GM18520 (cell line): Measurements from ENCODE around the gene PPP1R1C.

Experiments
- ATAC-seq: cut with Tn5 transposase; IDR thresholded peaks from one replicate; pipeline ENCODE4 v1.9.1; 2021; ENCODE audit not compliant: unreplicated experiment

PPP1R1C gene

DNA sequence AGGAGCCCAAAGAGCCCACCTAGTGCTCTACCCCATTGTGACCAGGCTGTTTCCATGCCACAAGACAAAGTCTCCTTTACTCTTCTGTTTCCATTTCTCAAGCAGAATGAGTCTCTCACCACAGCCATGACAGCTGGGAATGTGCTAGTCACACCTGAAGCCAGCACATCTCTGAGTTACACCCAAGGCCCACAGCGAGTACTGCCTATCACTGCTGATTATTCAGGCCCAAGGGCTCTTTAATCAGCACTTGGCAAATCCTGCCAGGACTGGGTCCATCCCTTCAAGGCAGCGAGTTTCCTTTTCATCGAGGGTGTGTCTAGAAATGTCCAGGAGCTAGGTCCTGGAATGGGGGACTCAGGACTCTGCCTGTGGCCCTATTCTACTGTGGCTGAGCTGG, 14.6 kb upstream of the PPP1R1C start:
- no peak for ATAC-seq

DNA sequence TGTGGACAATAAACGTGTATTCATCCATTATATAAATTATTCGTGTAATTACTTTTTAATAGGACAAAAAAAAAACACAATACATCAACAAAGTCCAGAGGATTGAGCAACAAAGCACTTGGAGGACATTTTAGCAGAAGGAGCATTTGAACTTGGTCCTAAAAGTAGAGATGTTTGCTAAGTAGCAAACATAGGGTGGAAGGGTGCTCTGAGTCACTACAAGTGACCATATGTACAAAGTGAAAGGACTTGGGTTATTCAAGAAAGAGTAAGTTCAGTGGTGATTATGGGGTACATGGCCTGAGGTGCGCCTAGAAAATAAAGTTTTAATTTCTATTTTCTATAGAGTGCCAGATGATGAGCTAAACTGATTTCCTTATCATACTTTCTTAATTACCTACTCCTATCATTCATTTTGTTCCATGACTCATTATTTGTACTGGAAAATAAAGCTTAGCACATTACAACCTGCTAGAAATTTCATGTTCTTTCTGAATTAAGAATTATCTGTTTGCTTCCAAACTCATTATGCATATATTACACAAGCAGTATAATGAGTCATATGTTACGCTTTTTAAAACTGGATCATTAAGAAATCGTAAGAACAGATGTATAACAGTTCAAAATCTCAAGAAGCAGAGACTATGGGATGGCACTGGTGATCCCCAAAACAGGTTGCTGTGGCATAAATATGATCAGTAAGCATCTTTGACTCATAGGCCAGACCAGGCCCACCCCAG, 13.1 kb upstream of the PPP1R1C start:
- ATAC-seq = no peak

DNA sequence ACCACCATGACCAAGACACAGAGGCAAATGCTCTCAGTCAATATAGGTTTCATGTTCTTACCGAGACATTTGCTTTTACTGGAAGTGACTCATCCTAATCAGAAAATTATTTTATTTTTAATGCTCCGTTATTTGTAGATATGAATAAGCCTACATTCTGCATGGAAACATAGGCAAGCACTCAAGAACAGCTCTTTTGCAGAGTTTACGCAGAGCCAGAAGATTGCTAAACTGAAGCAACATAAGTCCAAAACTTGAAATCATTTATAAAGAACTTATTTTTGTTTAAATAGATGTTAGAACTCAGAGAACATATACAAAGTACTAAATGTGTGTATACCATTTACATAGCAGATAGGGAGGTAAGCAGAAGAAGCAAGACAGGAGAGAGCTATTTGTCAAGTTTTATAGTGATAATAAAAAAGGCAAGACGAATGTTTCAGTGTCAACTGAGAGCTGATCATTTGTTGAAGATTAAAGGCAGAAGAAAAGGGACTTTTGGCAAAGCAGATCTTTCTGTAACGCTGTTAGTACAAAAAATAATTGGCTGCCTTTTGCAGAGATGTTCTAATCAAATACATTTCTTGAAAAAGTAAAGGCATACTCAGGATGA, 12.4 kb upstream of the PPP1R1C start:
- ATAC-seq = no peak

DNA sequence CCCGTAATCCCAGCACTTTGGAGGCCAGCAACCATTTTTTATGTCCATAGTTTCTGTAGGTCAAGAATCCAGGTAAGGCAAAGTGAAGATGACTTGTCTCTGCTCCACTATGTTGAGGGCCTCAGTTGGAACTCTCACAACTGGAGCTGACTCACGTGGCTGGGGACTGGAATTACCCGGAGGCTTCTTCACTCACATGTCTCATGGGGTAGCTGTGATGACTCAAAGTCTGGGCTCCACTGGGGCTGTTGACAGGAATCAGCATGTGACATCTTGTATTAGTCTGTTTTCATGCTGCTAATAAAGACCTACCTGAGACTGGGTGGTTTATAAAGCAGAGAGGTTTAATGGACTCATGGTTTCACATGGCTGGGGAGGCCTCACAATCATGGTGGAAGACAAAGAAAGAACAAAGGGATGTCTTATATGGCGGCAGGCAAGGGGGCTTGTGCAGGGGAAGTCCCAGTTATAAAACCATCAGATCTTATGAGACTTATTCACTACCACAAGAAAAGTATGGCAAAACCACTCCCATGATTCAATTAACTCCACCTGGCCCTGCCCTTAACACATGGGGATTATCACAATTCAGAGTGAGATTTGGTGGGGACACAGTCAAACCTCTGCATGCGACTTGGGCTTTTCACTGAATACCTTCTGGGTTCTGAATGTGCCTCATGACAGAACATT, 7.8 kb upstream of the PPP1R1C start:
- peak; percentile 63 for ATAC-seq

DNA sequence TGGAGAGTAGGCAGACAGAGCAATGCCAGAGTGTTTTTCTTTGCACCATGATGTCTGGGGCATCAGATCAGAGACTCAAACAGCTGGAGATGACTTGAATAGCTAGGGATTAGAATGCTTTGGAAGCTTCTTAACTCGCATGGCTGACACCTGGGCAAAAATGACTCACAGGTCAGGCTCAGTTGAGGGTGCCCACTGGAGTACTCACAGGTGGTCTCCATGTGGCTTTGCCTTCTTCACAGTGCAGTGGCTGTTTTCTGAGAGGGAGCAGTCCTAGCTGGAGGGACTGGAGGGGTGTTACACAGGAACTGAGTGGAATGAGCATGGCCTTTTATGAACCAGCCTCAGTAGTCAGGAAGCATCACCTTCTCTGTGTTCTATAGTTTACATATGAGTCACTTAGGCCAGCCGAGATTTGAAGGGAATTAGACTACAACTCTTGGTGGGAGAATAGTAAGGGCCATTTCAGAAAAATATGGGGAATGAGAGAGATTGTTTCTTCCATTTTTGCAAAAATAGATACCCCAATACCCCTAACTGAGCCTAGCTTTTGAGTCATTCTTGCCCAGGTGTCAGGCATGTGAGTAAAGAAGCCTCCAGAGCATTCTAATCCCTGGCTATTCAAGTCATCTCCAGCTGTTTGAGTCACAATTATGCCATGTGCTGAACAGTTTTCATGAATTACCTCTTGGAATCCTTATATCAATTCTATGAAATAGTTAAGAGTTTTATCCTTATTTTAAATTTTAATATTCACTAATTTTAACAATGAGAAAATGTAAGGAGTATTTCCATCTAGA, 7.1 kb upstream of the PPP1R1C start:
- peak; percentile 17 for ATAC-seq

DNA sequence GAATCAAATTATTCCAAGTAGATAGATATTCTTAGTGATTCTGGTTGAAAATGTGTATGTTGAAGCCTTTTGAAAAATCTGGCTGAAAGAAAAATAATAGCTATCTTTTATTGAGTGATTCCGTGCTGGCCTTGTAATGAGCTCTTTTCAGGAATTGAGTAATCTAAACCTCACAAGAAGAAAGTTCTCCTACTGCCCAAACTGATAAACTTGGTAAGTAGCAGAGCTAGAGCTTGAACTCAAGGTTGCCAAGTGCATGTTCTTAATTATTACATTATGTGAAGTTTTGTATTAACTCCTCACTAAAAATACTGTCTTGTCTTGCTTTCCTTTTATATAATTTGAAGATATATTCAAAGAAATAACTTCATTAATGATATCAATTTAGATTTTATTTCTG, 1.6 kb upstream of the PPP1R1C start:
- no peak for ATAC-seq

DNA sequence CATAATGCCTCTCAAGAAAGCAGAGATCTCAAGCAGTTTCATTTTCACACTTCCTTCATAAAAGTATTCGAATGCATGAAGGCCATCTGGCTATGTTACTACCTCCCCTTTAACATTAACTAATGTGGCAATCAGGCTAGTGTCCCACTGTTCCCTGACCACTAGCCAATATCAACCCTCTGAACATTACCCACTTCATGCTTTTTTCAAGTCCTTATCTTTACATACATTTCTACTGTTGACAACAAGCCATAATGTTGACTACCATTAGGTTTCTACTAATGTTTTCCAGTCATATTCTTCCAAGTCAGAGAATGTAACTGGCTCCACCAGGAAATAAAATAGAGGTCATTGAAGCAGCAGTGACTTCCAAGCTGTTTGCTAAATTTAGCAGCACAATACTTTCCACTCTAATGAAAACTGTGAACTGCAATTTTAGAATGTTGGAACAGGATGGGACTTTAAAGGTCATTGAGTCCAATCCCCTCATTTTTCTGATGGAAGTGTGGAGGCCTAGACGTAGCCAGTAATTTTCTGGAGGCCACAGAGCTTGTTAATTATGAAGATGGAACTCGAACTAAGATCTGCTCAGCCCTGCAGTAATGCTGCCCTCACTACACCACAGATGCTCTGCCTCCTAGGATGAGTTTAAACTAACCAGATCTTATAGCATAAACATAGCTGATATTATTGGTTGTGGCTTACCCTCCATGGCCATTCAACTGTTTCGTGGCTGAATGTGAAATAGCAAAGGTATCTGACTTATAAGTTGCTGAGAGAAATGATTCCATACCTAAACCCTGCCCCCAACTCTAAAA, 630 bp upstream of the PPP1R1C start:
- no peak for ATAC-seq

DNA sequence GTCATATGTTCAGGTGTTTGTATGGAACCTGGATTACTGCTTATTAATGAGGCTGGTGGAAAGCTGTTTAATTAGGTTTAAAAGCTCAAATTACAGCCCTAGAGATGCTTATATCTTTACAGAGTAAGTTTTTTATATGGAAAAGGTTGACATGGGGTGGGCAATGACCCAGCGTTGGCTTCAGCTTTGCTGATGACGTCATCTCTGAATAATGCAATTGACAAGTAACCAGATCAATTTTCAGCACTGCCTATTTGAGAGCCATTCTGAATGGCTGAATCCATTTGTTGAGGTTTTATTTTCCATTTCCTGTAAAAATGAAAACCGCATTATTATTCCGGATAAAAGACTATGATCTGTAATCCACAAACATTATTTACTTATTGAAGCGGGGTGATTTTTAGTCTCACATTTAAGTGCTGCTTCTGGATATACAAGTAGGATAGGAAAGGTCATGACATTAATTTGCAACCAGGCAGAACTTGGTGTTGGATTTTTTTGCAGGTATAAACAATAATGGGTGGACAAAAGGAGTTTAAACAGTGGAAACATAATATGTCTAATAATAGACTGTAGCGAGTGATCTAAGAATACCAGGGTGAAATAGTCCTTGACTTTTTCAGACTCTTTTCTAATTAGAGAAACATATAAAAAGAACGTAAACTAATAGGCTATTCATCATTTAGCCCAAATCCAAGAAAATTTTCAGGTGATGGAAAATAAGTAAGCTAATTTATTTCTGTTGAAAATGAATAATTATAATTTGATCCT, 2.7 kb downstream of the PPP1R1C start:
- ATAC-seq = no peak

DNA sequence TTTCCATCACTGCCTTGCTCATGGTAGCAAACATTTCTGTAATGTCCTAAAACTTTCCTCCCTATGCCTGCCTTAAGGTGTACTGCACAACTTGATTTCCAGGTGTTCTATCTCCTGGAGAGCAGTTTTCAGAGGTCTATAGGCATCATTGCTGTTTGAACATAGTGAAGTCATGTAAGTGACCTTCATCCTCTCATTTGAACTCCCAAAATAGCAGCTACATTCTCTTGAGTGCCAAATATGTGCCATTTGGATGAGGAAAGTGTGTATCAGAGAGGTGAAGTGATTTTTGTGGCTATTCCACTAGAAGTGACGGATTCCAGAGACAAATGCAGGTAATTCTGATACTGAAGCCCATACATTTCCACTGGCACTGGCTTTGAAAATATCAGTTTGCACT, 3.4 kb downstream of the PPP1R1C start:
- ATAC-seq = no peak

DNA sequence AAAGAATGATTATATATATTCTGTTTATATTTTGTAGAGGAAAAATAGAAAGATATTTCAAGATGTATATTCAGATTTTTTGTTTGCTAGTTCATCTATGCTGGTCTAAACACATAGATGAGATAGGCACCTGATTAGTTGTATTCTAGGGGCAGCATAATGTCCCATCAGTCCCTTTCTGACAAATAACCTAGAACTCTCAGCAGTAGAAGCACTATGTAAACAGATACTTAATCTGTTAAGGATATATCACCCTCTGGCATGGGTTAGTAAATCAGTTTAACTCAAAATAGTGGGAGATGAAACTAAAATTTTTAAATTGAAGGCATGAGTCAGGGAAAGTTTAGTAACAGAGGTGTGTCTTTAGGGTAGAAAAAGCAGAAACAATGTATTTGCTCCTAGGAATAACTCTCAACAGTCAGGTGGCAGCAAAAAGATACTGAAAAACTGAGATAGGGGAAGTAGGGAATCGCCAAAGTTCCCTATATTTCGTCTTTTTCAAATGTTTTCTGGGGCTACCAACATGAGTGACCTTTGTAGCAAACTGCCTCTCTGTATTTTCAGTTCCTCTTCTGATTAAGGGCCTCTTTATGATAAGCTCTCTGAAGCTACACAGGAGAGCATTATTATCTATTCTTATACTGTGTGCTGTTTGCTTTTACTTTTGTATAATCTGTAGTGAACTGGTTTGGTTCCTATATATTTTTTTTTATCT, 5.7 kb downstream of the PPP1R1C start:
- peak; percentile 92 for ATAC-seq

DNA sequence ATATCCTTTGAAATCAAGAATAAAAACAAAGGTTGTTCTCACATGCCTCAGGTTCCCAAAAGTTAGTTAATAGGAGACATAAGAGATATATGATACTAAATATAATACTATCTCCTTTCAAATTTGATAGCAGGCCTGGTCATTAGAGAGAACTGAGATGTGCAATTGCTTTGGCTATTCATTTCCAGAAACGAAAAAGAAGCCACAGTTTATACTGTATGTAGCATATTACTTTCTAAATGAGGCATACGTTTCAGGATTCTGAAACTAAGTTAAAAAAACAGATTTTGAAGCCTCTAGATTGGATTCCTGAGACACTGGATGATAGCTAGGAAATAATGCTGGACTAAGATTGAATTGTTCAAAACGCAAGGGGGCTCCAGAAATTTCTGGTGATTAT, 7.1 kb downstream of the PPP1R1C start:
- peak; percentile 67 for ATAC-seq

DNA sequence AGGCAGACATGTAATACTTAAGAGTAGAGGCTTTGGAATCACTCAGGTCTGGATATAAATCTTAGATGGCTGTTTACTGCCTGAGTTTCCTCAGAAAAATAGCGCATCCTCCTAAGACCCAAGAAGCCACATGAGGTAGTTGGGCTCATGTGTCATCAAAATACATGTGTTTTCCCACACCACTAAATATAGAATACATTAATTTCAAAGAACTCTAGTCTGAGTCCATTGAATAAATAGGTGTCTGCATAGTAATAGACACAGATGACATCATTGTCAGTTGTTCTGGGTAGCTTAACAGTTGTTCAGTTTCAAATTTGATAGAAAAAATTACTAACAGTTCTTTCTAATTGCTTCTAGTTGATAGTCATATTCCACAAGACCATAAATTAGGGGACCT, 9.6 kb downstream of the PPP1R1C start:
- ATAC-seq = no peak

DNA sequence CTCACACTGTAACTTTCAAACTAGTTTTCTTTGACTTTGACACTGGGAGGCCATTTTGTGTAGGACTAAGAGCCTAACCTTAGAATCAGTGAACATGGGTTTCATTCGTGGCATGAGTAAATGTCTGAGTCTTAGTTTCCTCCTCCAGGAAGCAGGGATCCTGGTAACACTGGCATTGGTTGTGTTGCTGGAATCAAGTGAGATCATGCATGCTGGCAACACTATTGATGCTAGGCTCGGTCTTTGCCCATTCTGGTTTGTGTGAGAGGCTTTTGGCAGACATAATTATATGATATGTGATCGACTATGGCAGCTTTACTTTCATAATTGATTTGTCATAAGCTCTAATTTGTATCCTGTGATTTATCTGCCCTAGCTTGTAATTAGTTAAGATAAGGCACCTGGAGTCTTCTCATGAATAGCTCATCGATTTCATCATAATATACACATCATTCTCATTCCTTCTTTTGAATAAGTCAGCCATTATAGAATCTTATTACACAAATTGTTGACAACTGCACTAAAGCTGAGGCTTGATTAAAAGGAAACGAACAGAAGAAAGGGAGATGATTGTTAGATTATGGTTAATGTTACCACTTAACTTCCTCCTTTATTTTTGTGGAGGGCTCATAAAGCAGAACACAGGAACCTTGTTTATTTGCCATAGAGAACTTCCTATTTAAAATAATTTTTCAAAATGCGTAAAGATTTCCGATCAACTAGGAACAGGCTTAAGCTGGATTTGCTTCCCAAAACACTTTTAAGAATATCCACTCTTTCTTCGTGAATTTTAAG, 12.6 kb downstream of the PPP1R1C start:
- ATAC-seq = no peak

DNA sequence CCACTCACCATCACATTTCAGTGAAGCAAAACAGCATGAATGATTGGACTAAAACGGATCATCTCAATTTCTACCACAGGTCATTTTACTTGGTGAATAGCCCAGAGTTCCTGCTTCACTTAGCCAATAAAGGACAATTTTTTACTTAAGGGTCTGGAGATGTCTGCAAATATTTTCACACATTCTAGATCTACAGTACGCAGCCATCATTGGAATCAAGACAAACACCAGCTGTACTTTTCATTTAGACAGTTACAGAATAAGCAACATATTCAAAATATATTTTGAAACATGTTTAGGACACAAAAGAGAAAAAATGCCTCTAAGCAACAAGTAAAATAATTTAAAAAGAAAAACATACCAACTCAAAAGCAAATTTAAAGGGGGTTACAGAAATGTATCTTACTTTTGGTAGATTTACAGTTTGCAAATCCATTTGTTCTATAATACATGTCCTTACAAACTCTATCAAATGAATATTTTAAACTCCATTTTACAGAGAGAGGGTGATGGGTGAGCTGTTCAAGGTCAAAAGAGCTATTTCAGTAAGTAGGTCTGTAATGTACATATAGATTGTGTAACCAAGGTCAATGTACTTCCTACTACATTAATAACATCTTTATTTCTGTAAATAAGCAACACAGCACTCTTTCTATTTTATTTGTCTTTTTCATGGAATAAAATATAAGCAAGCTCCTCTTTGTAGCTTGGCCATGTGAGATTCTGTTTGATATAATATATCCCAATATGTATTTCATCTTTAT, 13.4 kb downstream of the PPP1R1C start:
- ATAC-seq = no peak

DNA sequence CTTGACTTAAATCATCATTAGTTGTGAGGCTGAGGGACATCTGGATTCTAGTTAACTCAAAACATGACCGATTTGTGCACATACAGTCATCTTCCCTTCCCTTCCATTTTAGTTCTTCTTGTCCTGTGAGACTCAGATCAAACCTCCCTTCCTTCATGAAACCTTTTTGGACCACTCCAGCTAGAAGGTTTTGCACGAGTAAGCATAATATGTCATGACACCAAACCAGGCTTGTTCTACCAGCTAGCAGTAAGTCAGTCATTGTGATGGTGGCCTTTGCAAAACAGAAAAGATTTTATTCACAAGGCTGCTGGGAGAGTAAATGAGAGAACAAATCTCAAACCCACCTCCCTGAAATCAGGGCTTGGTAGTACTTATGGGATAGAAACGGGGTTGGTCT, 14.3 kb downstream of the PPP1R1C start:
- no peak for ATAC-seq

DNA sequence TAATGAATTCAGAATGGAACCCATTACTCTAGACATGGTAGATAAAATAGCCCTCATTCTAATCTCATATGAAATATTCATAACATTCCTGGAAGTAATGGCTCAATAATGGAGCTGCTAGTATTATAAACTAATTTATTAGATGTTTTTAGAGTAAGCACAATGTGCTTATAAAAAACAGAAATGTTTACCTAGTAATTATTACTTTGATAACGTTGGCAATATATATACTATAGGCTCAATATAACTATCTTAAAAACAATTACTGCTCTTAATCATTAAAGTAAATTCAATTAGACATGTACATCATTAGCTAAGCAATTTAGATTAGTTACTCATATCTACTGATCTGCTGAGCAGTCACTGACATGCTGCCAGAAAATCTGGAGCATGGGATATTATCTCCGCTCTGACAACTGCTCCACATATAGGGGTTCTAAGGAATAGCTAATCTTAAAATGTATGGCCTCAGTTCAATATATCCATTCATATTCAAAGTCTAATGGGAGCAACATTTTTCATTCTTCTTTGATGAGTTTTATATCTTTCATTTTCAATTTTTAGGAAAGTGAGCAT, 19.4 kb downstream of the PPP1R1C start:
- ATAC-seq = no peak

DNA sequence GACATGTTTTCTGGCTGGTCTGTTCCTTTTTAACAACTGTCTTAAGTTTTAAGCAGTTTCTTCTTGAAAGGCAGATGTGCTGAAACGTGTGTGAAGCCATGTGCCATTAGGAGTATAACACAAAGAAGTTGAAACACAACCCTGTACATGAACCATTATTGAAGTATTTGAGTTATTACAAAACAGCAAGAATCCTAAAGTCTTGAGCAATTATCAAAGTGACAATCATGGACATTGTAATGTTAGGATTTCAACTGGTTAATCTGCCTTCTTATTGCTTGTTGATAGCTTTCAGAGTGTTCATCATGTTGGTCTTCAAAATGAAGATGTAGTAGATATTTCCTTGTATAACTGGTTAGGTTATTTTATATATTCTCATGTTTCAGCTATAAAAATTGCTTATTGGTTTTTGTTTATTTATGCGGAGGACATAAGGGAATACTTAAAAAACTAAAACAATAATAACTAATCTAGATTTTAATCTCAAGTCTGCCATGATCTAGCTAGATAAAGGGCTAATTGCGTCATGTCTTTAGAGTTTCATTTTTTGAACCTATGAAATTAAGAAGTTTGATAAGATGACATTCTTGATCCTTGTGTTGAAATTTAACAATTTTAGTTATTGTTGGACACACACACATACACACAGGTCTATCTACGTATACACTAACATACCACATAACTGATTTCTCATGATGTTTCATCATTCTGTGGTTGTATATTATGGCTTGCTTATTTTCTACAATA, 21.1 kb downstream of the PPP1R1C start:
- no peak for ATAC-seq
